ENCODE data around the gene LRRTM4.

DNA sequence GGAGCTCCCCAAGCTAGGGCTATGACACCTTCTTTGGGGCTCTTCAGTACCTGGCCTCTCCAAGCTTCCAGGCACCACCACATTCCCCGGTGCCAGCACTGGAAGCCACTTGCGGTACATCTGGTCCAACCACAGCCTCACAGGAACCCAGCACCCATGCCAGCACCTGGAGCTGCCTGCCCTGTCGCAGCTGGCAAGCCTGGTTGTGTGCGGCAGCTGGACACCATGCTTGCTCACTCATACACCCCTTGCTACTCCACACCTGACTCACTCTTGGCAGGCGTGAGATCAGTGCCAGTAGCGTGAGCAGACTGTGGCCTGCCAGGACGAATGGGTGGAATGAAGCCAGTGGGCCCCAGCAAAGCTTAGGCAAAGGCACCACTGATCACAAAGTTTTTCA lies 34.0 kb downstream of the LRRTM4 start:
- no peak for TF ChIP-seq TOX (CRISPR knock-in tag; IDR thresholded peaks at IDR 0.05; ENCODE audit: borderline replicate concordance)
- TF ChIP-seq, protein P1, sequence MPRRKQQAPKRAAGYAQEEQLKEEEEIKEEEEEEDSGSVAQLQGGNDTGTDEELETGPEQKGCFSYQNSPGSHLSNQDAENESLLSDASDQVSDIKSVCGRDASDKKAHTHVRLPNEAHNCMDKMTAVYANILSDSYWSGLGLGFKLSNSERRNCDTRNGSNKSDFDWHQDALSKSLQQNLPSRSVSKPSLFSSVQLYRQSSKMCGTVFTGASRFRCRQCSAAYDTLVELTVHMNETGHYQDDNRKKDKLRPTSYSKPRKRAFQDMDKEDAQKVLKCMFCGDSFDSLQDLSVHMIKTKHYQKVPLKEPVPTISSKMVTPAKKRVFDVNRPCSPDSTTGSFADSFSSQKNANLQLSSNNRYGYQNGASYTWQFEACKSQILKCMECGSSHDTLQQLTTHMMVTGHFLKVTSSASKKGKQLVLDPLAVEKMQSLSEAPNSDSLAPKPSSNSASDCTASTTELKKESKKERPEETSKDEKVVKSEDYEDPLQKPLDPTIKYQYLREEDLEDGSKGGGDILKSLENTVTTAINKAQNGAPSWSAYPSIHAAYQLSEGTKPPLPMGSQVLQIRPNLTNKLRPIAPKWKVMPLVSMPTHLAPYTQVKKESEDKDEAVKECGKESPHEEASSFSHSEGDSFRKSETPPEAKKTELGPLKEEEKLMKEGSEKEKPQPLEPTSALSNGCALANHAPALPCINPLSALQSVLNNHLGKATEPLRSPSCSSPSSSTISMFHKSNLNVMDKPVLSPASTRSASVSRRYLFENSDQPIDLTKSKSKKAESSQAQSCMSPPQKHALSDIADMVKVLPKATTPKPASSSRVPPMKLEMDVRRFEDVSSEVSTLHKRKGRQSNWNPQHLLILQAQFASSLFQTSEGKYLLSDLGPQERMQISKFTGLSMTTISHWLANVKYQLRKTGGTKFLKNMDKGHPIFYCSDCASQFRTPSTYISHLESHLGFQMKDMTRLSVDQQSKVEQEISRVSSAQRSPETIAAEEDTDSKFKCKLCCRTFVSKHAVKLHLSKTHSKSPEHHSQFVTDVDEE (CRISPR knock-in tag; IDR thresholded peaks at IDR 0.05): no peak
- no peak for TF ChIP-seq ZFP30 (CRISPR knock-in tag; IDR thresholded peaks at IDR 0.05)
- TF ChIP-seq ZNF70 (CRISPR knock-in tag; IDR thresholded peaks at IDR 0.05): no peak
- no peak for TF ChIP-seq ZFP3 (CRISPR knock-in tag; IDR thresholded peaks at IDR 0.05)
- TF ChIP-seq, protein P2, sequence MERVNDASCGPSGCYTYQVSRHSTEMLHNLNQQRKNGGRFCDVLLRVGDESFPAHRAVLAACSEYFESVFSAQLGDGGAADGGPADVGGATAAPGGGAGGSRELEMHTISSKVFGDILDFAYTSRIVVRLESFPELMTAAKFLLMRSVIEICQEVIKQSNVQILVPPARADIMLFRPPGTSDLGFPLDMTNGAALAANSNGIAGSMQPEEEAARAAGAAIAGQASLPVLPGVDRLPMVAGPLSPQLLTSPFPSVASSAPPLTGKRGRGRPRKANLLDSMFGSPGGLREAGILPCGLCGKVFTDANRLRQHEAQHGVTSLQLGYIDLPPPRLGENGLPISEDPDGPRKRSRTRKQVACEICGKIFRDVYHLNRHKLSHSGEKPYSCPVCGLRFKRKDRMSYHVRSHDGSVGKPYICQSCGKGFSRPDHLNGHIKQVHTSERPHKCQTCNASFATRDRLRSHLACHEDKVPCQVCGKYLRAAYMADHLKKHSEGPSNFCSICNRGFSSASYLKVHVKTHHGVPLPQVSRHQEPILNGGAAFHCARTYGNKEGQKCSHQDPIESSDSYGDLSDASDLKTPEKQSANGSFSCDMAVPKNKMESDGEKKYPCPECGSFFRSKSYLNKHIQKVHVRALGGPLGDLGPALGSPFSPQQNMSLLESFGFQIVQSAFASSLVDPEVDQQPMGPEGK (CRISPR knock-in tag; IDR thresholded peaks at IDR 0.05; ENCODE audit: borderline replicate concordance): no peak
- TF ChIP-seq RARB (CRISPR knock-in tag; IDR thresholded peaks at IDR 0.05): no peak
- no peak for TF ChIP-seq CSDC2 (CRISPR knock-in tag; IDR thresholded peaks at IDR 0.05)
- TF ChIP-seq TCF4 (CRISPR knock-in tag; IDR thresholded peaks at IDR 0.05; ENCODE audit: borderline replicate concordance): no peak
- no peak for TF ChIP-seq ESRRG (CRISPR knock-in tag; IDR thresholded peaks at IDR 0.05)
- TF ChIP-seq, protein P3, sequence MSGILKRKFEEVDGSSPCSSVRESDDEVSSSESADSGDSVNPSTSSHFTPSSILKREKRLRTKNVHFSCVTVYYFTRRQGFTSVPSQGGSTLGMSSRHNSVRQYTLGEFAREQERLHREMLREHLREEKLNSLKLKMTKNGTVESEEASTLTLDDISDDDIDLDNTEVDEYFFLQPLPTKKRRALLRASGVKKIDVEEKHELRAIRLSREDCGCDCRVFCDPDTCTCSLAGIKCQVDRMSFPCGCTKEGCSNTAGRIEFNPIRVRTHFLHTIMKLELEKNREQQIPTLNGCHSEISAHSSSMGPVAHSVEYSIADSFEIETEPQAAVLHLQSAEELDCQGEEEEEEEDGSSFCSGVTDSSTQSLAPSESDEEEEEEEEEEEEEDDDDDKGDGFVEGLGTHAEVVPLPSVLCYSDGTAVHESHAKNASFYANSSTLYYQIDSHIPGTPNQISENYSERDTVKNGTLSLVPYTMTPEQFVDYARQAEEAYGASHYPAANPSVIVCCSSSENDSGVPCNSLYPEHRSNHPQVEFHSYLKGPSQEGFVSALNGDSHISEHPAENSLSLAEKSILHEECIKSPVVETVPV (CRISPR knock-in tag; IDR thresholded peaks at IDR 0.05): no peak
- no peak for TF ChIP-seq ZC3H10 (CRISPR knock-in tag; IDR thresholded peaks at IDR 0.05)
- no peak for TF ChIP-seq ZNF8 (CRISPR knock-in tag; IDR thresholded peaks at IDR 0.05)
- TF ChIP-seq ARNTL (CRISPR knock-in tag; IDR thresholded peaks at IDR 0.05; ENCODE audit: borderline replicate concordance, low read depth): no peak
